Stimulated activated CD8-positive, alpha-beta memory T cell treated with anti-CD3 and anti-CD28 coated beads, Interleukin-15, amount 100 ng/mL, for 24 hours (primary cell): Measurements from ENCODE around the gene DNAJB14.

Experiments used
- DNase-seq: peaks from one replicate; pipeline ENCODE4 v3.0.0-alpha.2; 2020; ENCODE audit warnings: low read depth

The DNAJB14 gene

DNA sequence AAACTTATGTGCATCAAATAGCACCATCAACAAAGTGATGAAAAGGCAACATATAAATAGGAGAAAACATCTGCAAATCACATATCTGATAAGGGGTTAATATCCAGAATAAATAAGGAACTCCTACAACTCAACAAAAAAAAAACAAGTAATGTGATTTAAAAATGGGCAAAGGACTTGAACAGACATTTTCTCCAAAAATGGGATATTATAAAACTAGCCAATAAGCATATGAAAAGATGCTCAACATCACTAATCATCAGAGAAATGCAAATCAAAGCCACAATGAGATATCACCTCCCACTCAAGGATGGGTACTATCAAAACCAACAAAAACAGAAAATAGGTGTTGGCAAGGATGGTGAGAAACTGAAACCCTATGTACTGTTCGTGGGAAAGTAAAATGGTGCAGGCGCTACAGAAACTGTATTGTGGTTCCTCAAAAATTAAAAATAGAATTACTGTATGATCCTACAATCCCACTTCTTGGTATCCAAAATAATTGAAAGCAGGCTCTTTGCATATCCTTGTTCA lies 2.4 kb downstream of the DNAJB14 start:
- no peak for DNase-seq

DNA sequence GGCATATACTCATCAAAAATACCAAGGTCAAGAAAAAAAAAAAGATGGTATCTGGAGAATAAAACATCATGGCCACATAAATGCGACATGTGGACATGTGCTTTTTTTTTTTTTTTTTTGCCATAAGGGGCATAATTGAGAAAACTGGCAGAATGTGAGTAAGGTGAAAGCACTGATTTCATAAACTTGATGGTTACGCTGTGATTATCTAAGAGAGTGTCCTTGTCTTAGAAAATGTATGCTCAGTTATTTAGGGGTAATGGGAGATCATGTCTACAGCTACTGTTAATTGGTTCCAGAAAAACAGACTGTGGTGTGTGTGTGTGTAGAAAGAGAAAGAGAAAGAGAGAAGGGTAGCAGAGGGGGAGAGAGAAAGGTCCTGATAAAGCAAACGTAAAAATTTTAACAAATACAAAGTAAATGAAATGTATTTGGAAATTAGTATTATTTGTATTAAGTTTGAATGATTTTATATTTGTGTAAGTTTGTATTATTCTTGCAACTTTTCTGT lies 8.1 kb downstream of the DNAJB14 start:
- no peak for DNase-seq

DNA sequence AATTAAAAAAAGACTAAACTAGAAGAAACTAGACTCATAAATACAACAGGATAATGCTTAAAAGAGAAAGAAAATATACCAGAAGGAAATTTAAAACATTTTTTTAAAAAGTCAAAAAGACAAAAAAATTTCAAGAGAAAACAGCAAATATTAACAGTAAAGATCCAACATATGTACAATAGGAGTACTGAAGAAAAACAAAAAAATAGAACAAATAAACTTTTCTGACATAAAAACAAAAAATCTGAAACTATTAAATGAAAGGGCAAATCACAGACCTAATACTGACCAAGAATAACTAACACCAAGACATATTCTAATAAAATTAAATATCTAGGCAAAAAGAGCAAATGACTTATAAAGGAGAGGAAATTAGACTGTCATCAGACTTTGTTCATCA lies 11.5 kb downstream of the DNAJB14 start:
- DNase-seq: no peak

DNA sequence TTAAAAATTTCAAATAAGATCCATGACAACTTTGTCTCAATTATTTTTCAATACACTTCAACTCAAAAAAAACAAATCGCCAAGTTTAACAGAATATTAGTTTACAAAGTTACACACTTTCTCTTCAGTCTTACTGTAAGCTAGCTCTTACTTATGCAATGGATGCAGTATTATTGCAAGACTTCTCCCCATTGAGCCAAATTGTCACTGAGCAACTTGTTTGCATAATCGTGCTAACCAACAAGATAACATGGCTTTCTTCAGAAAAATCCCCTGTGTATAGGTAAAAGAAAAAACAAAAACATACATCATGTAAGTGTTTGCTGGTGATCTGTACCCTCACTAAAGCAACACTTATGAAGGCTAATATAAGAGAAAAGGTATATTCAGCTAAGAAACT lies 18.9 kb downstream of the DNAJB14 start:
- DNase-seq: no peak

DNA sequence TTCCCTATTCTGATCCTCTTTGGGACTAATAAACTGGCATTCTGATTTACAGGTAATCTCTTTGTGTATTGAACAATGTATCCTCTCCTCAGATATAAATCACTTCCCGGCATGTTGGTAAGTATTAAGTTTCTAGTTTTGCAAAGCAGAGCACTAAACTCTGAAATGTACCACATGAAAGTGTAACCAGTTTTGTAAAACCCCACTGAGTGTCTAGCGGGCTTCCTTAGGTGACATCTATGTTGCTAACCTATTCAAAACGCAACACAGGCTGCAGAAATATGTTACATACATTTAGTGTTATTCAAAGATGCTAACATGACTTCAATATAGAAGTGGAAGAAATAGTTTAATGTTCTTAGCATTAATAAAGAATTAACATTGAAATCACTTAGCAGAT lies 25.2 kb downstream of the DNAJB14 start:
- DNase-seq: no peak

DNA sequence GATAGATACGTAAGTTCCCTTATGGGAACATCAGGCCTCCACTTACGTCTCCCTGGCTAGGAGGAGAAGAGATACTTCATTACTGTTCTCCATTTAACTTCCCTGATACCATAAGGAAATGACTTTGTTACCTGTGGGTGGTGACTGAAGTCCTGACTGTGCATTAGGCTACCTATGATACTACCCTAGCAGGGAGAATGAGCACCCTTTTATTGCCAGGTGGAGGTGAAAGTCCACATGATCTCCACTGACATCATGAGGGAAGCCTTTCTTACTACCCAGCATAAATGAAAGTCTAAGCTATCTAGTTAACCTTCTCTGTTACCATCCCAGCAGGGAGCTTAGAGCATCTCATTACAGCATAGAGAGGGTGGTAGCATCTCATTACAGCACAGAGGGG lies 27.8 kb downstream of the DNAJB14 start:
- no peak for DNase-seq

DNA sequence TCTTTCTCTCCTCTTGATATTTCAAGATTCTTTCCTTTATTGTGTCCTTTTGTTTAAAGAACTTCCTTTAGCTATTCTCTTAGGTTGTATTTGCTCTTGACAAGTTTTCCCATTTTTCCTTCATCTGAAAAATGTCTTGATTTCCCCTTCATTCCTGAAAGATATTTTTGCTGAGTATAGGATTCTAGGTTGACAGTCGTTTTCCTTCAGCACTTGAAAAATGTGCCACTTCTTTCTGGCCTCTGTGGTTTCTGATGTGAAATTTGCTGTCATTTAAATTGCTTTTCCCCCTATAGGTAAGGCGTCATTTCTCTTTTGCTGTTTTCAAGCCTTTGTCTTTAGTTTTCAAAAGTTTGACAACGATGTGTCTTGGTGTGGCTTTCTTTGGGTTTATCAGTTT lies 28.8 kb downstream of the DNAJB14 start:
- DNase-seq: no peak

DNA sequence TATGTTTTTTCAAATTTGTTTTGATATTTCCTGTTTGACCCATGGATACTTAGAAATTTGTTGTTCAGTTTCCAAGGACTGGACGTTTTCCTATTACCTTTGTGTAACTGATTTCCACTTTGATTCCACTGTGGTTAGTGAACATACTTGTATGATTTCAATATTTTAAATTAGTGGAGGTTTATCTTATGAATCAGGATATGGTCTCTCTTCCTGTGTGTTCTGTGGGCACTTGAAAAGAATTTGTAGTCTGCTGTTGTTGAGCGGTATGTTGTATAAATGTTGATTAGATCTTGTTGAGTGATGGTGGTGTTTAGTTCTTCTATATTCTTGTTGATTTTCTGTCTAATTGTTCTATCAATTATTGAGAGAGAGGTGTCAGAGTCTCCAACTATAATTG lies 31.0 kb downstream of the DNAJB14 start:
- no peak for DNase-seq

DNA sequence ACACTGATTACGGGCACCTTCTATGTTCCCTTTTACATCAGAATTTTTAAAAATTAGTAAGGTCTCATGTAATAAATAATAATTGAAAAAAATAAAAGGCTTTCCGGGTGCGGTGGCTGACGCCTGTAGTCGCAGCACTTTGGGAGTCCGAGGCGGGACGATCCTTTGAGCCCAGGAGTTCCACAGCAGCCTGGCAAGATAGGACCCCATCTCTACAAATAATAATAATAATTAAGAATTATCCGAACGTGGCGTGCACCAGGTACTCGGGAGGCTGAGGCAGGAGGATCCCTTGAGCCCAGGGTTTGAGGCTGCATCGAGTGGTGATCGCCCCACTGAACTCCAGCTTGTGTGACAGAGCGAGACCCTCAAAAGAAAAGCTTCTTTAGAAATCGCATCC lies 51.4 kb downstream of the DNAJB14 start:
- no peak for DNase-seq

DNA sequence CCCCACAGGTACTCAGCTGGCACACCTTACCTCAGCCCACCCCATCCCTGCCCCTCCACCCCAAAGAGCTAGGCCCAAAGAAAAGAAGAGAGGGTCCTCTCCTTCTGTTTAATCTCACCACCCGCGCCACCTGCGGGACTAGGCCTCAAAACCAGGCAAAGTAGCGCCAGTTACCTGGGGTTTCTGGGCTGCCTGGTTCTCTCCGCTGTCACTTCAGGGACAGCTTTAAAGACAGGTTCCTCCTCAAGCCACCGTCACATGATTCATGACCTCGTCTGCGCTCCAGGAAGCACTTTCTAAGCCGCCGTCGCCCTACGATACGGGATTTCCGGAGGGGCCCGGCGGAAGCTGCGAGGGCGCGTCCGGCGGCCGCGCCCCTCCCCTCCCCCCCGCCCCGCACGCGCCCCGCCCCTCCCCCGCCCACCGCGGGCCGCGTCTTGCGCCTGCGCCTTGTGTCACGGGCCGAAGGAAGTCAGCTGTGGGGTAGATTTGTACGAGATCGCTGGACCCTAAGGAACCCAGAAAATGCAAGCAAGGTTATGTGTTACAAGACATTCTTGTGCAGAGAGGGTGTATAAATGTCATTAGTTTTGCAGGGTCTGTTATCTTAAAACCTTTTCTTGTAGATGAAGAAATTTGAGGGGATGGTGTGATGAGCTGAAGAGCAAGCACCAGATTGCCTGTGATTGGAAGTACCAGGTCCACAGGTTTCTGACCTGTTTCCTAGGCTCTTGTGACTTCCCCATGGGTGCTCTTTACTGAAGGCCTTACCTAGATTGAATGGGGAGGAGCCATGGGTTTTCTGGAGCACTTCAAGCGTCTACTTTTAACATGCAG lies 52.0 kb downstream of the DNAJB14 start, which contains the start of gene LAMTOR3:
Gene LAMTOR3, minus strand, starts transcription at position 267 of the 837 bp plus-strand sequence. CDS start 464 bp downstream, outside the sequence.
- DNase-seq: peak; percentile 69

DNA sequence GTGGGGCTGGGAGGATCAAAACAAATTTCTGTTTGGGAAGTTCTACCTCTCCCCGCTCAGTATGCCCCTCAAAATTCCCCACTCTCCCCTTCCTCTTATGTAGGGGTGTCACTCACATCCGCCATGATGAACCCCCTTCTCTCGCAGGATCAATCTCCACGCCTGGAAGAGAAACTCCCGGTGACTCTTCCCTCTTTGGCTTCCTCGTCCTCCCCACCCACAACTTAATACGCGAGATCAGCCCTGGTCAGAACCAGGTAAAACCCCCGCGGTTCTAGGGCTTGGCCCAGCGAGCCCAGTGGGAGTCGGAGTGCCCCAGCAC lies 52.6 kb downstream of the DNAJB14 start:
- no peak for DNase-seq

DNA sequence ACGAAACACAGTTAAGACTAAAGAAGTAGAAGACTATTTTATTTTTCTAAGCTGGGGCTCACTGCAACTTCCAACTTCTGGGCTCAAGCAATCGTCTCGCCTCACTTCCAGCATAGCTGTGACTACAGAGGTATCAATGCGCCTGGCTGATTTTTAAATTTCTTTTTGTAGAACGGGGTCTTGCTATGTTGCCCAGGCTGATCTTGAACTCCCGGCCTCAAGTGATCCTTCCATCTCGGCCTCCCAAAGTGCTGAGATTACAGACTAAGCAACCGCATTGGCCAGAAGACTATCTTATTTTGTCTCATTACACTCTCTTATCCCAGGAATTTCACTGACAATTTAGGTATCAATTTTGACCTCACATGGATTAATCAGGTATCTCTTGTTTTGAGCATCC lies 53.4 kb downstream of the DNAJB14 start:
- no peak for DNase-seq

DNA sequence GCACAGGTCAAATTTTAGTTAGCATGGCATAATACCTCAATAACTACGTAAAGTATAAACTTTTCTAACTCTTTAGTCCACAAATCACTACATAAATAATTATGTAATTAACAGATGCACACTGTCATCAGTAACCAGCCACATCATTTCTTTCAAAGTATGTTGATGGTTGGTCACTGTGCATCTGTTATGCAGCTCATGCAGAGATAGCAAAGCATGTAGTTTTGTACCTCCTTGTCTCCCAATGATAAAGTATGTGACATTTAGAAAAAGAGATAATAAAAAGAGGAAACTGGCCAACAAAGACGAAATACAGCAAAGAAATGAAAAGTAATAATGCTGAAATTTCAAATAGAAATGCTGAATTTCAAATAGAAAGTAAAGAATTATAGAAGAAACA lies 55.1 kb downstream of the DNAJB14 start:
- DNase-seq: no peak

DNA sequence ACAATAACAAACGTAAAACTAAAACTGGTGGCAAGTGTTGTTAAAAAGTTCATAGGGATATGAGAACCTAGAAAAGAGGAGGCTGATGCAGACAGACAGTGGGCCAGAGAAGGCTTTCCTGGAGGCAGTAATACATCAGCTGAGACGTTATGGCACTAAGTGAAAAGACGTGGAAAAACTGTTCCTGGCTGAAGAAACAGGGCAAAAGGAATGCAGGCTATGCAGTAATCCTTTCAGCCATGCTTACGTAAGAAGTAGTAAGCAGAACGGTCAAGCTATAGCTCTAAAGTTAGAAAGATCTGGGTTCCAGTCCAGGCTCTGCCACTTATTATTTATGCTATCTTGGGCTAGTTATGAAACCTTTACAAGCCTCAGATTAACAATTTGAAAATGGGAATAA lies 58.6 kb downstream of the DNAJB14 start:
- no peak for DNase-seq

DNA sequence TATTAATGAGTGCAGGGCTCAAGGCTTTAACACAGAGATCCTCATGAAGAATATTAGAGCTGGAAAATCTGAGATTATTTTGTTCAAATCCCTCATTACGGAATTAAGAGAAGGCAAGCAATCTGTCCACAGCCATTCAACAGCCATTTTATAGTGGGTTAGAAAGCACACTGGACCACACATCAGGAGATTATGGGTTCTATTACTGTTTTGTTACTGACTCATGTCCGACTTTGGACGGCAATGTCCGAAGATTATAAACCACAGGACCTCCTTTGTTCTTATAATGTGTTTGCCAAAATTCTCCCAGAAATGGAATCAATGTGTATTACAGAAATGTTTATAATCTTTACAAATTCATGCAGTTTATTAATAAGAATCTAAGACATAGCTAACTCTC lies 60.3 kb downstream of the DNAJB14 start:
- no peak for DNase-seq

DNA sequence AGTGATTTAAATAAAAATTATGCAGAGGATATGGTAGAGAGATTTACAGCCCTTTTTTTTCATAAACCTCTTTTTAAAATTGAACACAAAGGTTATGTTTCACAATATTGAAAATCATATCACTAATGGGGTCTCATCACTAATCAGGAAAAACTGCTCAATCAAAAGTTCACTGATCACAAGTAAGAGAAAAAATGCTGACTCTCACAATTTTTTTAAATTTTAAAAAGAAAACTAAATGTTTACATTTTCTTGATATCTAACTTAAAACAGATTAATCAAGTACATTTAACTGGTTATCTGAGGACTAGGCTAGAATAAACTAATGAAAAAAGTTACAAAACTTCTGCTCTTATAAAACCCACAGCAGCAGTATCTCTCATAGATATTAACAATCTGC lies 60.7 kb downstream of the DNAJB14 start:
- DNase-seq: no peak

DNA sequence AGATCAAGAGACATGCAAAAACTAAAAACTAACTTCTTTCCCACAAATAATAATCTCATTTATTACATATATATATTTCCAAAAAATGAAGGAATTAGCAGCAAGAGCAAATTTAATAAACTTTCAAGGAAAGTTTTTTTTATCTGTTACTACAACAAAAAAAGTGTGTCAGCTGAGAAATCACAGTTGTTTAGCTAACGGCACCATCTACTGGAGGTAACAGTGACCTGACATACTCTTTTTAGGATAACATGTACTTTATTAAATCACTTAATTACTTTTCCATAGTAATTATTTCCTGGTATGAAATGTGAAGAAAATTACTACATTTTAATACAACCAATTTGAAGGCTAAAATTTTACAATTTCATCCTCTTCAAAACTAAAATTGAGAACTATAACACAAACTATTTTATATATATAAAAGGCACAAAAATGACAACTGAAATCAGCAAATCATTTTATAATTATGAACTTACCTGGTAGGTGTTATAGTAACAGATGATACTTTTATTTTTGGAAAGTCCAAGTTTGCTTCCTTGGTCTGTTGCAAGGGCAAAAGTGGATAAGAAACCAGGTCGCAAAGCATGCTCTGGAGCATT lies 61.3 kb downstream of the DNAJB14 start:
- no peak for DNase-seq

DNA sequence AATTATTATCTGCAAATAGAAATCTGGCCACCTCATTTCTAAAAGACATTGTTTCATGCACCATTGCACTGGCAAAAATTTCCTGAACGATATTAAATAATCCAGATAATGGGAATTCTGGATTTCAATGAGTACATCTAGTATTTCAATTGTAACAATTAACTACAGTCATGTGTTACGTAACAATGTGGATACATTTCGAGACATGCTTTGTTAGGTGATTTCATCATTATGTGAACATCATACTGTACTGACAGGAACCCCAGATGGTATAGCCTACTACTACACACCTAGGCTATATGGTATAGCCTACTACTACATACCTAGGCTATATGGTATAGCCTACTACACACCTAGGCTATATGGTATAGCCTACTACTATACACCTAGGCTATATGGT lies 67.0 kb downstream of the DNAJB14 start:
- DNase-seq: no peak

DNA sequence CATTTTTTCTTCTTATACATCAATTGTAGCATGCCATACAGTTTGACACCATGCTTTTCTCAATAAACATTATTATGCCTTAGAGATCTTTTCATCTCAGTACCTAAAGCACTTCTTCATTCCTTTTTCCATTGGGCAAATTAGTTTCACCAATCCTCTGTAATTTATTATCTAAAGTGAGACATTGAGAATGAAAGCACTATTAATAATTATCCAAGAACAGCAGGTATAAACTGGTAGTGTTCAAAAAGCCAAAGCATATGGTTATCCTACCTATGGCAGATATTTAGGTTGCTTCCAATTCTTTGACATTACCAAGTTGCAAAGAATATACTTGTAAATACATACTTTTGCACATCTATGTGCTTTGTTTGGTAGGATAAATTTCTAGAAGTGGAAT lies 67.8 kb downstream of the DNAJB14 start:
- DNase-seq: no peak

DNA sequence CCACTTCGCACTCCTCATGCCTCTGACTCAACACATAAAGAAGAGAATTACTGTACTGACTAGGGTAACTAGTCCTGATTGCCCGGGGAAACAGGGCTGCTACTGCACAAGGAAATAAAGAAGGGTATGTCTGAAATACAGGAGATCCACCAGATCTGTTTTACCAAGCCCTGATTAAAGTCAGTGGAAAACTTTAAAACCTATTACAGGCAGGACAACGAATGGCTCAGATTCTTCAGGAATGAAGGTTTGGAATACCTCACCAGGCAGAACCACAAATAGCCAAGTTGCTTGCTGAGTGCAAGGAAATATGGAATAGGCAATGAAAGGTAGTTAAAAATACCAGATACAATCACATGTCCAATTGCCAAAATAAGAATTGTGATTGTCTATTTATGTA lies 69.5 kb downstream of the DNAJB14 start:
- no peak for DNase-seq

DNA sequence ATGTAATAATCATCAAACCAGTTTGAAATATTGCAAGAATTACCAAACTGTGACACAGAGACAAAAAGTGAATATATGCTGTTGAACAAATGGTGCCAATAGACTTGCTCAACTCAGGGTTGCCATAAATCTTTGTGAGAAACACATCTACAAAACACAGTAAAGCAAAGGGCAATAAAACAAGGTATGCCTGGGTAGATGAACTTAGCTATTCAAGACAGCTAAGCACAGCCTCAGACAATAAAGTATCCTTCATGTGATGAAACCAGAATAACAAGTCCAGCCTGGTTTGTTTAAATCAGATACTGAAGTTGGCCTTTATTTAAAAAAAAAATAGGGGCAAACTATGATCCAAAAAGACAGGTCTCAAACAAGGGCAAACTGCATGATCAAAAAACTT lies 71.3 kb downstream of the DNAJB14 start:
- no peak for DNase-seq

DNA sequence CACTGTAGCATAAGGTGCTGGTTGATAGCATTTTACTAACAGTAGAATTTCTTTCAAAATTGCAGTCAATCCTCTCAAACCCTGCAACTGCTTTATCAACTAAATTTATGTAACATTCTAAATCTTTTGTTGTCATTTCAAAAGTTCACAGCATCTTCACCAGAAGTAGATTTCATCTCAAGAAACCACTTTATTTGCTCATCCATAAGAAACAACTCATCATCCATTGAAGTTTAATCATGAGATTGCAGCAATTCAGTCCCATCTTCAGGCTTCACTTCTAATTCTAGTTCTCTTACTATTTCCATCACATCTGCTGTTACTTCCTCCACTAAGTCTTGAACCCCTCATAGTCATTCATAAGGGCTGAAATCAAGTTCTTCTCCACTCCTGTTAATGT lies 73.8 kb downstream of the DNAJB14 start:
- no peak for DNase-seq

DNA sequence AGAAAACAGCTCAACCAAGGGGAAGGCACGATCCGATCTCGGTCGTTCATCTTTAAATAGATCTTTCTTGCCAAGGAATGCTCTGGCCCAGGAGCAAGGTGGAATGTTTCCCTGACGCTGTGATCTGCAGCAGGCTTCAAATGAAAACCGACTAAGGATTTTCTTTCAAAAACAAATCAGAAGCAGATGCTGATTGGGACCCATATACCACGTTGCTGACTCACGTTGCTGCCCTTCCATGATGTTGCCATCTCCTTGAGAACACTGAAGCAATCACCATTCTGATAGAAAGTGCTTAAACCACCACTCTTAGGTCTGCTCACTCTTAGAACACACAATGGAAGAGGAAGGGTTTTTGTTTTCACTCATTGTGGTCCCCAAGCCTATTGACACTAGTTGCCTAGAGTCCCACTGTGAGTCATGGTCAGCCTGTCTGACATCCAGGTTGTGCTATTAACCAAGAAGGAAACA lies 78.3 kb downstream of the DNAJB14 start:
- DNase-seq: no peak
